K562 (cell line): ENCODE data around the gene GNA15. TPM values are rescaled to one million over a fixed set of nuclear protein-coding genes. Genes with fewer than 3 reads are reported as not detected.

Experiments
- CEBPG ChIP-seq, 3 experiments: fragments of 200-800 bp in 1 of 3; sonication (Bioruptor generic) in 1 of 3; sonication (generic) in 1 of 3; formaldehyde crosslinking in 1 of 3; IDR thresholded peaks in 2 of 3; conservative IDR thresholded peaks in 1 of 3; 2 replicates each; pipeline versions ENCODE4 v1.6.1 to v1.8.0; 2016 to 2022; ENCODE audit warnings: missing compliant biosample characterization in 2 of 3, missing genetic modification characterization in 2 of 3, mild to moderate bottlenecking in 1 of 3, missing genetic modification reagents in 1 of 3
- CXXC5 ChIP-seq: fragments of 250-450 bp; sonication (Bioruptor Pico); IDR thresholded peaks from 2 replicates; pipeline ENCODE4 v1.8.0; 2022; ENCODE audit warnings: inconsistent platforms, mild to moderate bottlenecking, moderate library complexity
- E2F6 ChIP-seq, 2 experiments: IDR thresholded peaks; 2 replicates each; pipeline ENCODE4 v1.6.1; 2011; ENCODE audit warnings: borderline replicate concordance in 1 of 2, control low read depth in 1 of 2, low read depth in 1 of 2, low read length in 1 of 2, mild to moderate bottlenecking in 1 of 2, mixed read lengths in 1 of 2, moderate library complexity in 1 of 2; ENCODE audit not compliant: insufficient read depth in 1 of 2, insufficient read length in 1 of 2, poor library complexity in 1 of 2, severe bottlenecking in 1 of 2; ENCODE audit errors: extremely low read depth in 1 of 2
- EHMT2 ChIP-seq: fragments of 450-650 bp; IDR thresholded peaks from 2 replicates; pipeline ENCODE4 v1.6.1; 2018; ENCODE audit warnings: antibody characterized with exemption
- FOXK1 ChIP-seq: sonication (generic); formaldehyde crosslinking; IDR thresholded peaks from 2 replicates; pipeline ENCODE4 v1.8.0; 2022; ENCODE audit warnings: missing genetic modification reagents, mild to moderate bottlenecking, borderline replicate concordance
- FUS ChIP-seq: fragments of 200-400 bp; formaldehyde crosslinking; optimal IDR thresholded peaks from 2 replicates; pipeline ENCODE3; 2017; ENCODE audit warnings: low read depth, low read length
- ILF3 ChIP-seq: fragments of 450-650 bp; IDR thresholded peaks from 2 replicates; pipeline ENCODE4 v1.6.1; 2018; ENCODE audit warnings: antibody characterized with exemption, mild to moderate bottlenecking, moderate library complexity, borderline replicate concordance
- LARP7 ChIP-seq: fragments of 450-650 bp; IDR thresholded peaks from 2 replicates; pipeline ENCODE4 v1.6.1; 2016
- NEUROD1 ChIP-seq: fragments of 150-350 bp; IDR thresholded peaks from 2 replicates; pipeline ENCODE4 v1.6.1; 2014; ENCODE audit warnings: borderline replicate concordance, low read length, low read depth; ENCODE audit not compliant: partially characterized antibody
- RAD51 ChIP-seq: fragments of 450-650 bp; IDR thresholded peaks from 2 replicates; pipeline ENCODE4 v1.7.1; 2016; ENCODE audit warnings: low read depth, mild to moderate bottlenecking, borderline replicate concordance
- RBFOX2 ChIP-seq: fragments of 200-400 bp; formaldehyde crosslinking; IDR thresholded peaks from 2 replicates; pipeline ENCODE4 v1.6.1; 2017; ENCODE audit warnings: low read depth, mild to moderate bottlenecking, low read length, moderate library complexity
- REST ChIP-seq, 2 experiments: fragments of 450-650 bp; formaldehyde crosslinking in 1 of 2; IDR thresholded peaks; 2 replicates each; pipeline versions ENCODE4 v1.4.0 to v1.6.1; 2014 to 2020; ENCODE audit warnings: mild to moderate bottlenecking in 2 of 2, borderline replicate concordance in 1 of 2, low read depth in 1 of 2
- SMARCA5 ChIP-seq: fragments of 450-650 bp; IDR thresholded peaks from 2 replicates; pipeline ENCODE4 v1.6.1; 2016
- SREBF1 ChIP-seq: fragments of 150-350 bp; IDR thresholded peaks from 2 replicates; pipeline ENCODE4 v1.6.1; 2014; ENCODE audit warnings: antibody characterized with exemption, low read depth, low read length, borderline replicate concordance
- SREBF2 ChIP-seq: sonication (generic); formaldehyde crosslinking; IDR thresholded peaks from 2 replicates; pipeline ENCODE4 v1.4.0; 2020; ENCODE audit warnings: mild to moderate bottlenecking, missing genetic modification reagents
- ZKSCAN3 ChIP-seq: fragments of 250-450 bp; sonication (Bioruptor Pico); IDR thresholded peaks from 2 replicates; pipeline ENCODE4 v1.4.0; 2020
- ZNF263 ChIP-seq: sonication (generic); formaldehyde crosslinking; IDR thresholded peaks from 2 replicates; pipeline ENCODE4 v1.8.0; 2022; ENCODE audit warnings: mild to moderate bottlenecking, missing genetic modification reagents, borderline replicate concordance
- polyA plus RNA-seq, 8 experiments: library from polyadenylated mRNA; depleted of rRNA in 4 of 8; stranded (reverse) in 5 of 8; unstranded in 3 of 8; fragments of >200 nt; fragmentation: Nextera tagmentation in 2 of 8; fragmentation: Illumina TruSeq in 1 of 8; extraction: Ambion mirVana in 2 of 8; extraction: Trizol in 1 of 8; gene quantifications; 2 replicates each; pipeline versions ENCODE4 v1.2.1 to v1.2.3, GENCODE V29; 2011 to 2014; ENCODE audit warnings: inconsistent platforms in 1 of 8, missing spikeins in 1 of 8
- total RNA-seq, 7 experiments: library from RNA; depleted of rRNA in 6 of 7; stranded (reverse); fragments of >200 nt in 6 of 7; fragmentation: Illumina TruSeq in 2 of 7; extraction: Trizol in 2 of 7; gene quantifications; 2 replicates each; pipeline versions ENCODE4 v1.2.1 to v1.2.3, GENCODE V29; 2011 to 2021; ENCODE audit warnings: low replicate concordance in 1 of 7

Gene GNA15
- total and polyA plus RNA-seq, 9 of the 15 experiments (the other 6 are each of a cell fraction or from before 2014, with no cell fraction given): 0.03 to 0.24 (median 0.11) TPM; not detected in 1

DNA sequence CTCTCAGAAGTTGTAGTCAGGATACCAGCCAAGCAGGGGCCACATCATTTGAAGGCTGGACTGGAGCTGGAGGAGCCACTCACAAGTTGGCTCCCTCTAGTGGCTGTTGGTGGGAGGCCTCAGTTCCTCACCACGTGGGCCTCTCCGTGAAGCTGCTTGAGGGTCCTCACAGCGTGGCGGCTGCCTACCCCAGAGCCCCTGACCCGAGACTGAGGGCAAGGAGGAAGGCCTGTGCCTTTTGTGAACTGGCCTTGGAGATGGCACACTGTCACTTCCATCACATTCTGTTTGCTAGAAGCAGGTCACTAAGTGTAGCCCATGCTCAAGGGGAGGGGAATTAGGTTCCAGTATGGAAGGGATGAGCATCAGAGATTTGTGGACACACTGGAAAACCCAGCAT is 27.1 kb upstream of the GNA15 start (continued):
- TF ChIP-seq REST (IDR thresholded peaks at IDR 0.05; ENCODE audit: borderline replicate concordance): peak; percentile 51; the same call in 1 of the 2 replicates
- no peak for TF ChIP-seq REST (CRISPR knock-in tag; IDR thresholded peaks at IDR 0.05; ENCODE audit: low read depth)
- 0 out of 2 replicates have a peak, but pooled peaks have one; percentile 17 for TF ChIP-seq SMARCA5
- TF ChIP-seq NEUROD1: no peak
- TF ChIP-seq CXXC5 (CRISPR knock-in tag): 0 out of 2 replicates have a peak, but pooled peaks have one; percentile 33
- TF ChIP-seq EHMT2: no peak
- TF ChIP-seq LARP7: no peak
- TF ChIP-seq FOXK1 (CRISPR knock-in tag): no peak
- TF ChIP-seq ZNF263: no peak
- TF ChIP-seq E2F6 (IDR thresholded peaks at IDR 0.05; ENCODE audit: borderline replicate concordance in 1 of 2, extremely low read depth in 1 of 2, insufficient read depth in 1 of 2, insufficient read length in 1 of 2, low read depth in 1 of 2, low read length in 1 of 2, poor library complexity in 1 of 2, severe bottlenecking in 1 of 2): peak; percentile 51 to 53
- TF ChIP-seq ILF3: no peak
- TF ChIP-seq FUS: no peak
- TF ChIP-seq SREBF1: no peak
- TF ChIP-seq SREBF2 (CRISPR knock-in tag): no peak
- TF ChIP-seq RBFOX2: no peak
- TF ChIP-seq RAD51: peak; percentile 39; the same call in 1 of the 2 replicates
- TF ChIP-seq CEBPG (CRISPR knock-in tag; IDR thresholded peaks at IDR 0.05): no peak
- no peak for TF ChIP-seq CEBPG (tag; conservative IDR thresholded peaks at IDR 0.05 in 1 of 2, IDR thresholded peaks at IDR 0.05 in 1 of 2)
- no peak for TF ChIP-seq ZKSCAN3 (CRISPR knock-in tag)
